GM12878 (cell line): ENCODE data around the gene CENPP. TPM values are rescaled to one million over a fixed set of nuclear protein-coding genes. Genes with fewer than 3 reads are reported as not detected.

Experiments
- ATAC-seq: fragments of 200-7000 bp; cut with Tn5 transposase; 3 replicates; pipeline ENCODE4 v1.9.1; 2020; ENCODE audit warnings: mild to moderate bottlenecking, moderate library complexity
- BruUV-seq: library from RNA; stranded (reverse); fragments of 400-500 nt; replicated peaks from 2 replicates; lab custom pipeline; 2021; lab: Mats Ljungman, UMichigan
- CTCF ChIA-PET: fragments of 300-600 bp; sonication (Branson Sonifier 250); formaldehyde crosslinking; extraction: SDS; loops from one replicate; lab custom pipeline; 2021; ENCODE audit warnings: inconsistent platforms; lab: Yijun Ruan, JAX
- POLR2A ChIA-PET: fragments of 350-600 bp; formaldehyde crosslinking; extraction: SDS; loops from one replicate; lab custom pipeline; 2021; ENCODE audit warnings: inconsistent platforms; lab: Charles Lee
- RAD21 ChIA-PET: fragments of 300-600 bp; sonication (Branson Sonifier 250); formaldehyde crosslinking; loops from one replicate; lab custom pipeline; 2023; ENCODE audit warnings: antibody characterized with exemption; ENCODE audit not compliant: unreplicated experiment; lab: Charles Lee
- SMC1A ChIA-PET: fragments of 300-600 bp; sonication (Branson Sonifier 250); formaldehyde crosslinking; loops from one replicate; lab custom pipeline; 2023; ENCODE audit not compliant: unreplicated experiment, uncharacterized antibody; lab: Charles Lee
- DNase-seq: peaks from one replicate; pipeline ENCODE4 v3.0.0-alpha.2; 2011; ENCODE audit warnings: low read depth, low spot score
- FAIRE-seq: peaks from 3 replicates; lab custom pipeline; 2011; peaks lifted over from hg19 to GRCh38; lab: Jason Lieb, UNC
- H2AFZ ChIP-seq: 2 replicates; pipeline ENCODE4 v1.6.0; 2011; ENCODE audit warnings: low read depth, low read length, control low read depth; ENCODE audit not compliant: control insufficient read depth
- H3K27ac ChIP-seq: 2 replicates; pipeline ENCODE4 v1.5.1; 2011; ENCODE audit warnings: control low read depth; ENCODE audit not compliant: control insufficient read depth, insufficient read depth
- H3K27me3 ChIP-seq, 2 experiments: replicated peaks in 1 of 2; 2 replicates each; pipeline versions ENCODE4 v1.6.0 to v1.6.1; 2011; ENCODE audit warnings: low read length in 1 of 2; ENCODE audit not compliant: control insufficient read depth in 2 of 2, insufficient read depth in 2 of 2
- H3K36me3 ChIP-seq, 2 experiments: 2 replicates each; pipeline ENCODE4 v1.5.1; 2011; ENCODE audit warnings: low read length in 1 of 2; ENCODE audit not compliant: control insufficient read depth in 2 of 2, insufficient read depth in 2 of 2
- H3K4me1 ChIP-seq: 2 replicates; pipeline ENCODE4 v1.6.1; 2011; ENCODE audit warnings: mild to moderate bottlenecking, low read length, moderate library complexity, mixed read lengths; ENCODE audit not compliant: control insufficient read depth, insufficient read depth
- H3K4me2 ChIP-seq: 2 replicates; pipeline ENCODE4 v1.6.0; 2011; ENCODE audit warnings: control low read depth; ENCODE audit not compliant: control insufficient read depth, insufficient read depth
- H3K4me3 ChIP-seq: fragments of 200-600 bp; sonication (generic); 2 replicates; pipeline ENCODE4 v1.5.1; 2016
- H3K79me2 ChIP-seq: 2 replicates; pipeline ENCODE4 v1.6.0; 2011; ENCODE audit warnings: low read length; ENCODE audit not compliant: control insufficient read depth, insufficient read depth
- H3K9ac ChIP-seq: 2 replicates; pipeline ENCODE4 v1.8.0; 2011; ENCODE audit warnings: low read length, control low read depth, mixed read lengths; ENCODE audit not compliant: control insufficient read depth, insufficient read depth
- H3K9me3 ChIP-seq: replicated peaks from 3 replicates; pipeline ENCODE4 v1.5.1; 2011; ENCODE audit warnings: mild to moderate bottlenecking, low read length; ENCODE audit not compliant: control insufficient read depth, insufficient read depth
- H4K20me1 ChIP-seq: 2 replicates; pipeline ENCODE4 v1.6.0; 2011; ENCODE audit not compliant: control insufficient read depth, insufficient read depth
- NFYA ChIP-seq: IDR thresholded peaks from 2 replicates; pipeline ENCODE4 v1.6.1; 2011; ENCODE audit warnings: low read depth, mild to moderate bottlenecking, low read length, improper control_type of control experiment, borderline replicate concordance
- NR2F1 ChIP-seq: fragments of 450-650 bp; conservative IDR thresholded peaks from 2 replicates; pipeline ENCODE4 v1.6.1; 2017; ENCODE audit warnings: mild to moderate bottlenecking
- PML ChIP-seq: IDR thresholded peaks from 2 replicates; pipeline ENCODE4 v1.6.1; 2012; ENCODE audit warnings: low read length, inconsistent platforms
- POLR2A ChIP-seq: IDR thresholded peaks from 2 replicates; pipeline ENCODE4 v1.6.1; 2011; ENCODE audit warnings: low read depth, mild to moderate bottlenecking, low read length
- YBX1 ChIP-seq: fragments of 450-650 bp; IDR thresholded peaks from 2 replicates; pipeline ENCODE4 v1.6.1; 2016; ENCODE audit warnings: antibody characterized with exemption
- WGBS: methylation state at CpG from one replicate; pipeline ENCODE4 v1.1.6; 2016; ENCODE audit warnings: low lambda C conversion rate; ENCODE audit not compliant: insufficient replicate concordance, insufficient coverage; ENCODE audit errors: missing lambda C conversion rate; 5-methylcytosine and 5-hydroxymethylcytosine counted together
- in situ Hi-C: fragments of 300-500 bp; cut with MboI; formaldehyde crosslinking; loops from 9 replicates; pipeline ENCODE4 v1.14.3; 2018; ENCODE audit warnings: mixed read lengths
- intact Hi-C: fragments of 100-400 bp; cut with micrococcal nuclease; formaldehyde crosslinking; loops from one replicate; pipeline ENCODE4 v1.14.2; 2022; ENCODE audit not compliant: unreplicated experiment
- polyA plus RNA-seq, 11 experiments: library from polyadenylated mRNA; depleted of rRNA in 4 of 11; unstranded in 6 of 11; stranded (reverse) in 5 of 11; fragments of >200 nt; fragmentation: Nextera tagmentation in 4 of 11; fragmentation: Illumina TruSeq in 1 of 11; extraction: Ambion mirVana in 4 of 11; extraction: Trizol in 1 of 11; gene quantifications; 1 replicate in 1 of 11; 2 replicates in 10 of 11; pipeline versions ENCODE4 v1.2.1 to v1.2.3, GENCODE V29; 2011 to 2016; ENCODE audit warnings: inconsistent platforms in 2 of 11, missing spikeins in 2 of 11, low read depth in 1 of 11
- total RNA-seq, 4 experiments: library from RNA; depleted of rRNA in 3 of 4; stranded (reverse); fragments of >200 nt in 3 of 4; fragmentation: Illumina TruSeq in 1 of 4; extraction: Trizol in 1 of 4; gene quantifications; 2 replicates each; pipeline versions ENCODE4 v1.2.1 to v1.2.3, GENCODE V29; 2013 to 2021

The CENPP gene
- total and polyA plus RNA-seq, 10 of the 15 experiments (the other 5 are each of a cell fraction or from before 2014, with no cell fraction given) = 9.4 to 31.4 (median 19.8) TPM

- CTCF ChIA-PET = no interaction called here
- peaks cover 8% of the 10 kb centered on the region; the same call in 1 of the 2 replicates for H4K20me1 ChIP-seq
These were observed 334.5 kb downstream of the CENPP start for GRCh38 chr9:92660266-92660665.

GRCh38 chr9:92661127-92661526 is 335.4 kb downstream of the CENPP start:
- Histone ChIP-seq H2AFZ (no peak overlapping the region), H3K4me2 (no peak overlapping the region), H3K27ac (no peak overlapping the region), H3K36me3 (peaks cover 10 to 20% of the 10 kb centered on the region in 2 experiments), H3K79me2 (peaks cover 30% of the 10 kb centered on the region), H3K4me1 (peaks cover 14% of the 10 kb centered on the region), H3K9ac (no peak overlapping the region), H3K27me3 (no peaks in the 10 kb centered on the region), H3K4me3 (no peak overlapping the region), H3K9me3 (no peaks in the 10 kb centered on the region), H4K20me1 (peaks cover 8% of the 10 kb centered on the region; the same call in 1 of the 2 replicates)
- RAD21 ChIA-PET = no interaction called here
- TF ChIP-seq POLR2A (no peak), NR2F1 (0 out of 2 replicates have a peak, but pooled peaks have one; percentile 35)
- 74% methylated on average over 5 of the region's 5 CpGs for WGBS
- no TSS peak for BruUV-seq
- in situ Hi-C loops = no loop called here
- CTCF ChIA-PET = no interaction called here
- ATAC-seq (no peak), FAIRE-seq (no peak), DNase-seq (no peak)
- intact Hi-C loops = no loop called here
- SMC1A ChIA-PET = no interaction called here
- POLR2A ChIA-PET = interaction anchor here (1.0 kb wide), 1 partner anchor 10 kb away, joined by 3 read pairs; no protein-coding TSS in a partner anchor

More at GRCh38 chr9:92660266-92660665, 334.5 kb downstream of the CENPP start:
- POLR2A ChIA-PET = no interaction called here
- WGBS = 85% methylated on average over 4 of the region's 4 CpGs
- no peaks in the 10 kb centered on the region for H3K27me3 ChIP-seq
- SMC1A ChIA-PET = interaction anchor here (1.5 kb wide), 1 partner anchor 21 kb away, joined by 4 read pairs; no protein-coding TSS in a partner anchor
- peaks cover 25% of the 10 kb centered on the region for H3K79me2 ChIP-seq
- peaks cover 11% of the 10 kb centered on the region for H3K4me1 ChIP-seq
- FAIRE-seq = no peak
- no peak for TF ChIP-seq PML
- no peak for TF ChIP-seq NFYA
- TF ChIP-seq YBX1 = no peak
- in situ Hi-C loops = no loop called here
- H3K27ac ChIP-seq = no peak overlapping the region
- no peak overlapping the region for H3K4me3 ChIP-seq
- no peak overlapping the region for H3K4me2 ChIP-seq
- peaks cover 15 to 16% of the 10 kb centered on the region in 2 experiments for H3K36me3 ChIP-seq
- intact Hi-C loops = no loop called here
- no peak overlapping the region for H3K9ac ChIP-seq
- H2AFZ ChIP-seq = no peak overlapping the region
- no TSS peak for BruUV-seq
- DNase-seq = no peak
- no peaks in the 10 kb centered on the region for H3K9me3 ChIP-seq
- no peak for ATAC-seq
- RAD21 ChIA-PET = no interaction called here
